Measurements from ENCODE around the gene LSM14A.

The LSM14A gene

GRCh38 chr19:34255546-34255945 is 83.2 kb downstream of the LSM14A start:
- DNase-seq (ENCODE audit: low read depth): no peak

DNA sequence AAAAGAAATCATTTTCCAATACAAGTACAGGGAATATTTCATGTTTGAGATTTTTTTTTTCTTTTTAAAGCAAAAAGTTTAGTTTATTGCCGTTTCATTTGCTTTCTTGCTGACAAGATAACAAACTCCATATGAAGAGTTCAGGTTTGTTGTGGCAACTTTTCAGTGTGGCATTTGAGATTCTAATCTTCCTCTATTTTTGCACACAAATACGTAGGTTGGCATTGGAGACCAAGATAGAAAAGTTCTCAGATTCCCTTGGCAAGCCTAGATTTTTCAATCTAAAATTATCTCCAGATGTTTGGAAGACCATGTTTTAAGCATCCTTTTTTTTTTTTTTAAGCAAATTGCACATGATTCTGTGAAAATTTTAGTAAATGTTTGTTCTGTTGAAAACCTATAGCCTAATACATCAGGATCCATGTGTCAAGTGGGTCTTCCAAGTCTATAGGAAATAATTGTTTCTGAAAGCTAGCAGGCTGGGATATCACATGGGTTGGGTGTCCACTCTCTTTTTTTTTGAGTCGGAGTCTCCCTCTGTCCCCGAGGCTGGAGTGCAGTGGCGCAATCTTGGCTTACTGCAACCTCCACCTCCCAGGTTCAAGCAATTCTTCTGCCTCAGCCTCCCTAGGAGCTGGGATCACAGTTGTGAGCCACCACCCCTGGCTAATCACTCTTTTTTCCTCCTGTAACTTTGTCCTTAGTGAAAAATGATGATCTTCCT is 84.7 kb downstream of the LSM14A start:
- no peak for DNase-seq (ENCODE audit: low read depth)

DNA sequence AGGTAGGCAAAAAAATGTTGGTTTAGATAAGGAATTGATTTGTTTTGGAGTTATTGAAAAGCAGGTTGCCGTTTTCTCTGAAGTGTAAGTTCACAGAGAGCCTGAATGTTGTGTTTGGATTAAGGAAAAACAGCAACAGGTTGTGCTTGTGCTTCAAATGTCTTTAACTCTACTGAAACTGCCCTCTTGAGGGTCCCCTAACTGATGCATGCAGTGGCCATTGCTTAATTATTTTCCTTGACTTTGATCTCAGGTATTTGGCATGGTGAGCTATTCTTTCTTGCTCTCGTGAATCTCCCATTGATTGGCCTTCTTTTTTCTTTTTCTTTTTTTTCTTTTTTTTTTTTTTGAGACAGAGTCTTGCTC is 85.2 kb downstream of the LSM14A start:
- DNase-seq (ENCODE audit: low read depth): no peak

DNA sequence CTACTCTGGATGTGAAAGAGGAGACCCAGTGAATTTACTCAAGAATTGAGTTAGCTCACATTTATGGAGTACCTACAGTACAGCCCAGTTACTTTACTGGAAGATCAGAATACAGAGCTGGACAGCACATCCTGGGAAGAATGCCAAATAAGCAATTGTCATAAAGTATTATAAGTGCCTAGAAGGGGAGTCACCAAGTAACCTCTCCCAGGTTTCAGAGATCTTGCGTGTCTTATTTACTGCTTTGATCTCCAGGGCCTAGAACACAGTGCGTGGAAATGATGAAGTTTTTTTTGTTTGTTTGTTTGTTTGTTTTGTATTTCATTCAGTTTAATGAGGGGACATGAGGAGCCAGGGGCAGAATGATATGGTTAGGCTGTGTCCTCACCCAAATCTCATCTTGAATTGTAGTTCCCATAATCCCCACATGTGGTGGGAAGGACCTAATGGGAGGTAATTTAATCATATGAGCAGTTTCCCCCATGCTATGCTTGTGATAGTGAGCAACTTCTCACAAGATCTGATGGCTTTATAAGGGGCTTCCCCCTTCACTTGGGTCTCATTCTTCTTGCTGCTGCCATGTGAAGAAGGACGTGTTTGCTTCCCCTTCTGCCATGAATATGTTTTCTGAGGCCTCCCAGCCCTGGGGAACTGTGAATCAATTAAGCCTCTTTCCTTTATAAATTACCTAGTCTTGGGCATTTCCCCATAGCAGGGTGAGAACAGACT is 87.2 kb downstream of the LSM14A start:
- no peak for DNase-seq (ENCODE audit: low read depth)

DNA sequence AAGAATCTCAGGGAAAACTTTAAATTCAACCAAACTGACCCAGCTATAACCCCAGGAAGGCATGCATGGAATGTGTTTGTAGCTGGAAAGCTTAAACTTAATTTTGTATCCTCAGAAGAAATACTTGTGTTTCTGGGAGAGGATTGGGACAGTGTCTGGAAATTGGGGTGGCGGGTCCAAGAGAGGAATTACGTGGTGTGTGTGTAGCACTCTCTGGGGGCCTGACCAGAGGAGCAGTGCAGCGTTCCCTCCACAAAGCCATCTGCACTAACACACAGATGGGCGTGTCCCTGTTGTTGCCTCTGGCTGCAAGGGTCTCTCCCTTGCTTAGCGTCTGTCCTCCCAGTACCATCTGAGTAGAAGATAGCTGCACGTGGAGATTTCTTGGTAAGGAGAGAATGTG is 88.5 kb downstream of the LSM14A start:
- DNase-seq (ENCODE audit: low read depth): no peak

- DNase-seq (ENCODE audit: low read depth): no peak
Observed at GRCh38 chr19:34261334-34262109, 89.2 kb downstream of the LSM14A start.

DNA sequence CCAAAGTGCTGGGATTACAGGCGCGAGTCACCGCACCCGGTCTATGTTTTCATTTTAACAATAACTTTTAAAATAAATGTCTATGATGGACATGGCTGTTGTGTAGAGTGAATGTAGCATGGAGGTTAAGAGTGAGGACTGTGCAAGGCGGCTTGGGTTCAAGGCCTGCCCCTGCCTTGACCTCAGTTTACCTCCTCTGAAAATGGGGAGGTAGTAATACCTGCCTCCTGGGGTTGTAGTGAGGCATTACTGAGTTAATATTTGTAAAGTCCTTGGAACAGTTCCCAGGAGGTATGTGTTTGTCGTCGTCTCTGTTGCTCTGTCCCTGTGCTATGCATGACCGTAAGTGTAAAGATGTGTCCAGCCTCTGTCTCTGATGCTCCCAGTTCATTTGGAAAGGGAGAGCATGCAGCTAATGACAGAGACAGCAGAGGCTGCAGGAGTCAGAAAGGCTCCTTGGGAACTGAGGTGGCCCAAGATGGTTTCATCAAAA is 91.5 kb downstream of the LSM14A start:
- no peak for DNase-seq (ENCODE audit: low read depth)

DNA sequence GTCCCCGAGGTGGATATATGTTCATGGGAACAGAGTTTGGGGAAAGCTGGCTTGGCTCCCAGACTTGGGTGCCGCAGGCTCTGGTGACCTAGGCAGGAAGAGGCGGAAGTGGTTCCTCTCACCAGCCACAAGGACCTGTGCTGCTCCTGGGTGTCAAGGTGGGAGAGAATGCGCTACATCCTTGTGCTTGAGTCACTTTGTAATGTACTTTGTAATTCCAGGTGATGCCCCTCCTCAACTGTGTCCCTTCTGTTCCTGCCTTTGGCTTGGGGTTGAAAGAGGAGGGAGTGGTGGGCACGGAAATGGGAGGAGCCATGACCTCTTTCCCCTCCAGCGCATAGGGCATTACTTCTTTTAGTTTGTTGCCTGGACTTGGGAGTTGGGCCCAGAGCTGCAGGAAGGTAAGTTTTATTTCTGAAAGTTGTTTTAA is 92.9 kb downstream of the LSM14A start:
- no peak for DNase-seq (ENCODE audit: low read depth)

DNA sequence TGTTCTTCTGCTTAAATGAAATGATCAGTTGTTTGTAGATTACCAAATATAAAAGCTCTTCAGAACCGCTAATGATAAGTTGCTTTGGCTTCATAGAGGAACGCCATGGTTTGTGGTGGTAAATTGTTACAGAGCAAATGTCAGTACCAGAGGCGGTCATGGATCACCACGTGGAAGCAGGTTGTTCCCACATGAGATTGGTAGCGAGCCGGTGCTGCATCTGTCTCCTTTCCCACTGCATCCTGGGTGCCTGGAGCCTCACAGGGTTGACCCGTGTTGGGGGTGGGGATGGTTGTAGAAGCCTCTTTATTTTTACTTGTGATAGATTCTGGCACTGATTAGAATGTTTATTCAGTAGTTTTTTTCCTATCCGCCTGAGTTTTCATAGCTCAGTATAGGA is 96.8 kb downstream of the LSM14A start:
- DNase-seq (ENCODE audit: low read depth): no peak

- DNase-seq (ENCODE audit: low read depth): no peak
Observed at GRCh38 chr19:34269489-34269888, 97.2 kb downstream of the LSM14A start.

DNA sequence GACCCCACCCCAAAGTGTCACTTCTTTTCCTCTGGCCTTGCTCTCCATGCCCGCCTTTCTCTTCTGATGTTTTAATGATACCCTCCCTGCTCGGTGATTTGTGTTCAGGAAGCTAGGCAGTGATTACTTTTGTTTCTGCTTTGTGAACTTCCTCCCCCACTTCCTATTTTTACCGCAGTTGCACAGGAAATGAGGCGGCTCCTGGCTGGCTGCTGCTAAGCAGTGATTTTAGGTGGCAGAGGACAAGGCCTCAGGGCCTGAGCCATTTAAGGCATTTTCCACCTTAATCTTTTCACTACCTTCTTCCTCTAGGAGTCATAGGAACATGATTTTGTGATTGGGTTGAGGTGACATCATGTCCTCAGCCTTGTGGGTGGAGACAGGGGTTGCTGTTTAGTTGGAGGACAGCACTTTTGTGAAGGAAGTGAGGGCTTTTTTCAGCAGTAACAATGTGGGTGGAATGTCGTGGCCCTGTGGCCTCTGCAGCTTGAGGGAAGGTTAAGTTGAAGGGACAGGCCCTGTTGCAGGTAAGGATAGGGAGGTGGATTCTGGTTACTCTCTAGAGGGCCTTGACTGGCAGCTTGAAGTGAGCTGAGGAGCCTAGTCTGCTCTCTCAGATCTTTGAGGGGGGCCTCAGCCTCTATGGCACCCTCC is 97.8 kb downstream of the LSM14A start:
- no peak for DNase-seq (ENCODE audit: low read depth)

- no peak for DNase-seq (ENCODE audit: low read depth)
Observed at GRCh38 chr19:34273121-34273520, 100.8 kb downstream of the LSM14A start.

DNA sequence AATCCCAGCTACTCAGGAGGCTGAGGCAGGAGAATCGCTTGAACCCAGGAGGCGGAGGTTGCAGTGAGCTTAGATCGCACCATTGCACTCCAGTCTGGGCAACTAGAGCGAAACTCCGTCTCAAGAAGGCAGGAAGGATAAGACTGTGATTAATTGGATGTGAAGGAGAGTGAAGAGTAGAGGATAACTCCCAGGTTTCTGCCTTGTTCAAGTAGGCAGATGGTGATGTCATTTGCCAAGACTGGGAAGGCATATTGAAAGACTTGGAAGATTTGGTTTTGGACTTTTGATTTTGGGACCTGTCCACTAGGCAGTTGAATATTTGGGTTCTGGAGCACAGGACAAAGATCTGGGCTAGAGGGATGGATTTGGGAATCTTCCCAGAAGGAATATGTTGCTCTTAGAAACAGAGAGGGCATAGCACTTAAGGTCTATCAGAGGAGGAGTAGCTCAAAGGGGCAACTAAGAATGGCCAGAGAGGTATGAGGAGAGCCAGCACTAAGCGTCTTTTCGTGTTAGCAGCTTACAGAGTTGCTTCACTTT is 102.1 kb downstream of the LSM14A start:
- DNase-seq (ENCODE audit: low read depth): no peak

- peak; percentile 80 for DNase-seq (ENCODE audit: low read depth)
Observed at GRCh38 chr19:34274827-34275625, 102.7 kb downstream of the LSM14A start.

DNA sequence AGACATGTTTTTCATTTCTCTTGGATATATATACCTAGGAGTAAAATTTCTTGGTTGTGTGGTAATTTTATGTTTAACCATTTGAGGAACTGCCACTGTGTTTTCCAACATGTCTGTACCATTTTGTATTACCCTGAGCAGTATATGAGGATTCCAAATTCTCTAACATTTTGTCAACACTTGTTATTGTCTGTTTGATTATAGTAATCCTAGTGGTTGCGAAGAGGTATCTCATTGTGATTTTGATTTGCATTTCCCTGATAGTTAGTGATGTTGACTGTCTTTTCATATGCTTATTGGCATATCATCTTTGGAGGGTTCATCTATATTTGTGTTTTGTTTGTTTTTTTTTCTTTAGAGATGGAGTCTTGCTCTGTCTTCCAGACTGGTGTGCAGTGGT is 103.4 kb downstream of the LSM14A start:
- DNase-seq (ENCODE audit: low read depth): no peak

- no peak for DNase-seq (ENCODE audit: low read depth)
Observed at GRCh38 chr19:34276614-34277013, 104.3 kb downstream of the LSM14A start.

- no peak for DNase-seq (ENCODE audit: low read depth)
Observed at GRCh38 chr19:34277244-34277643, 104.9 kb downstream of the LSM14A start.

- DNase-seq (ENCODE audit: low read depth): no peak
Observed at GRCh38 chr19:34278783-34279182, 106.5 kb downstream of the LSM14A start.
